Activated CD4-positive, alpha-beta T cell treated with anti-CD3 and anti-CD28 coated beads, Interleukin-2, amount 10 ng/mL, durations not matched to agents 24 days and 14 days (primary cell): ENCODE measurements around the gene BOD1L1. TPM values are rescaled to one million over a fixed set of nuclear protein-coding genes. Genes with fewer than 3 reads are reported as not detected.

Experiments used
- DNase-seq: peaks from one replicate; pipeline ENCODE4 v3.0.0; 2022
- H3K27ac Mint-ChIP-seq: one replicate; pipeline ENCODE4 v1.8.0; 2022; ENCODE audit warnings: mild to moderate bottlenecking, mixed read lengths
- H3K27me3 Mint-ChIP-seq: one replicate; pipeline ENCODE4 v1.8.0; 2022; ENCODE audit warnings: mixed read lengths
- H3K36me3 Mint-ChIP-seq: one replicate; pipeline ENCODE4 v1.8.0; 2022; ENCODE audit warnings: low read depth, mild to moderate bottlenecking, mixed read lengths
- H3K4me1 Mint-ChIP-seq: one replicate; pipeline ENCODE4 v1.8.0; 2021; ENCODE audit warnings: mixed read lengths
- H3K4me3 Mint-ChIP-seq: one replicate; pipeline ENCODE4 v1.8.0; 2022; ENCODE audit warnings: mild to moderate bottlenecking, moderate library complexity, mixed read lengths
- H3K9me3 Mint-ChIP-seq: one replicate; pipeline ENCODE4 v1.8.0; 2021; ENCODE audit warnings: mixed read lengths
- intact Hi-C: fragments of 100-400 bp; cut with micrococcal nuclease; formaldehyde crosslinking; loops from one replicate; pipeline ENCODE4 v1.15.1; 2023
- total RNA-seq: library from RNA; stranded (reverse); gene quantifications from 2 replicates; pipeline ENCODE4 v1.2.3, GENCODE V29; 2022

Gene BOD1L1
- total RNA-seq, 1 donor from 2014 or later = 41.0 TPM

DNA sequence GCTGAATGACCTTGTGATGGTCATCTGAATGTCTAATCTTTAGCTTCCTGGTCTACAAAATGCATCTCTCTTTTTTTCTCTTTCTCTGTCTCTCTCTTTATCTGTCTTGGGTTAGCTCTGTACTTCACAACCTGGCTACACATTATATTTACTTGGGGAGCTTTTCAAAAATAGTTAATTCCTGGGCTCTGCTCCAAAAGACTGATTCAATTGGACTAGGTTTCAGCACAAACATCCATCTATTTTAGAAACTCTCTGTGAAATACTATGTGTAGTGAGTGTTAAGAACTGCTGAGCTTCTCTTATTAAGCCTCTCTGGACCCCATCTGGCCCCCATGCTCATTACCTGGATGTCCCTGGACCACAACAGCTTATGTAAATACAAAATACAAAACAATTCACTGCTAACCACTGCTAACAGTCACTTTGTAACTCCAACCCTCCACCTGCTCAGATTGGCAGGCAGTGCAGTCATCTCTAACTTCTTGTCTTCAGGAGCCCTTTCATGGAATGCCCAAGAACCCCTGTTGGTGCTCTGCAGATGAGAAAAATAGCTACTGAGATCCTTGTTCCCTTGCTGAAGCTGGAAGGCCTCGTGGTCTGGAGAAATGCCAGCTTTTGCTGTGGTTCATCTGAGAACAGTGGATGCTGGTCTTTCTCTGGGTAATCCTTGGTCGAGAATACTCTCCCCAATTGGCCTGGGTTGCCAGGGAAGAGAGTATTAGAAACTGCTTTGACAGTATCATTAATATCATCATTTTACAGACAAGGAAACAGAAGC, 14.8 kb upstream of the BOD1L1 start:
- Mint-ChIP-seq H3K27ac (no peak overlapping the region), H3K9me3 (no peaks in the 10 kb centered on the region), H3K36me3 (no peaks in the 10 kb centered on the region), H3K27me3 (peaks cover 38% of the 10 kb centered on the region), H3K4me3 (no peak overlapping the region), H3K4me1 (peaks cover 2% of the 10 kb centered on the region)
- DNase-seq = no peak
- intact Hi-C loops = no loop called here

DNA sequence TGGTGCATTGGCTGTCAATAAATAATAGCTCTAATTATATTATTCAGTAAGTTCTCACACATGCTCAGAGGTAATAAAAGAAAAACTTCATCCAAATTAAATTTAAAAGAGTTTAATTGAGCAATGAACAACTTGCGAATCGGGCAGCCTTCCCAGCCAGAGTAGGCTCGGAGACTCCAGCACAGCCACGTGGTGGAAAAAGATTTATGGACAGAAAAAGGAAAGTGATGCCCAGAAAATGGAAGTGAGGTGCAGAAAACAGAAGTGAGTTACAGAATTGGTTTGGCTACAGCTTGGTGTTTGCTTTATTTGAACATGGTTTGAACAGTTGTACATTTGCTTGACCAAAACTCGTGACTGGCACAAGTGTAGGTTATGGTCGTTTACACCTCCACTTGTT, 13.6 kb upstream of the BOD1L1 start:
- Mint-ChIP-seq H3K36me3 (no peaks in the 10 kb centered on the region), H3K4me1 (no peaks in the 10 kb centered on the region), H3K27me3 (peaks cover 41% of the 10 kb centered on the region), H3K27ac (no peak overlapping the region), H3K4me3 (no peak overlapping the region), H3K9me3 (no peaks in the 10 kb centered on the region)
- DNase-seq = no peak
- intact Hi-C loops = no loop called here

- no peak overlapping the region for H3K27ac Mint-ChIP-seq
- intact Hi-C loops = no loop called here
- no peak for DNase-seq
- H3K27me3 Mint-ChIP-seq = peaks cover 45% of the 10 kb centered on the region
- H3K4me1 Mint-ChIP-seq = no peaks in the 10 kb centered on the region
- no peaks in the 10 kb centered on the region for H3K9me3 Mint-ChIP-seq
- no peak overlapping the region for H3K4me3 Mint-ChIP-seq
- no peaks in the 10 kb centered on the region for H3K36me3 Mint-ChIP-seq
These were observed 12.8 kb upstream of the BOD1L1 start for GRCh38 chr4:13640149-13640940.

GRCh38 chr4:13635286-13635799, 7.8 kb upstream of the BOD1L1 start:
- Mint-ChIP-seq H3K4me3 (no peak overlapping the region), H3K4me1 (no peaks in the 10 kb centered on the region), H3K27ac (no peak overlapping the region), H3K27me3 (peaks cover 27% of the 10 kb centered on the region), H3K9me3 (no peaks in the 10 kb centered on the region), H3K36me3 (no peaks in the 10 kb centered on the region)
- DNase-seq = no peak
- intact Hi-C loops = no loop called here

DNA sequence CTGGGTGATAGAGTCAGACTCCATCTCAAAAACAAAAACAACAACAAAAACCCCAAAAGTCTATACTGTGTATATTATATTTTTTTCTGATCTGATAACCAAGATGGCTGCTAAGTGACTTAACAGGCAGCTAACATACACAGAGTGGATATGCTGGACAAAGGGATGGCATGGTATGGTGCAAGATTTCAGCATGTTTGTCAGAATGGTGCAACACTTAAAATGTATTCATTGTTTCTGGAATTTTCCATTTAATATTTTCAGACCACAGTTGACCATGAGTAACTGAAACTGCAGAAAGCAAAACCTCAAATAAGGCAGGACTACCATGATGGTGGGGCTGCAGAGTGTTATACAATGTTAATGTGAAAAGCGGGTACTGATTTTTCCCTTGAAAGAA, 6.1 kb upstream of the BOD1L1 start:
- no peak overlapping the region for H3K4me3 Mint-ChIP-seq
- H3K4me1 Mint-ChIP-seq = no peaks in the 10 kb centered on the region
- H3K27ac Mint-ChIP-seq = no peak overlapping the region
- H3K36me3 Mint-ChIP-seq = no peaks in the 10 kb centered on the region
- DNase-seq = no peak
- H3K27me3 Mint-ChIP-seq = peaks cover 19% of the 10 kb centered on the region
- intact Hi-C loops = no loop called here
- H3K9me3 Mint-ChIP-seq = no peaks in the 10 kb centered on the region

DNA sequence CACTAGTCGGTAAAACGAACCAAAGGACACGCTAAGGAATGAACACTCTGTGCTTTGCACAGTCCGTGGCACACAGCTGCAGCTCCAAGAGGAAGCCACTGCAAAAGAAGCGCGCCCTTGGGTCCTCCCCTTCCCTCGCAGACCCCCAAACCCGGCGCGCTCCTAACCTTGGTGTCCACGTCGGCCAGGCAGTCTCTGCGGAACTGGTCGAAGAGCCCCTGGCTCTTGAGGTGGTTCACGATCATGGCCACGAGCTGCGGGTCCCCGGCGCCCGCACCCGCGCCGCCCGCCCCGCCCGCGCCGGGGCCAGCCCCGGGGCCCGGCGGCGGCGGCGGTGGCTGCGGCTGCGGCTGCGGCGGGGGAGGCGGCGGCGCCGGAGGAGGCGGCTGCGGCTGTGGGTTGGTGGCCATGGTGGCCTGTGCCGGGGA, 333 bp downstream of the BOD1L1 start:
- H3K36me3 Mint-ChIP-seq = peaks cover 4% of the 10 kb centered on the region
- H3K4me1 Mint-ChIP-seq = peaks cover 16% of the 10 kb centered on the region
- no peaks in the 10 kb centered on the region for H3K27me3 Mint-ChIP-seq
- H3K4me3 Mint-ChIP-seq = peak overlapping the region; percentile 97
- DNase-seq = no peak
- peak overlapping the region; percentile 99 for H3K27ac Mint-ChIP-seq
- intact Hi-C loops = loop anchor here (1.0 to 2.0 kb wide), 3 partner anchors 27 to 1375 kb away; partner anchors contain the start of genes CPEB2 and RAB28
- H3K9me3 Mint-ChIP-seq = no peaks in the 10 kb centered on the region

DNA sequence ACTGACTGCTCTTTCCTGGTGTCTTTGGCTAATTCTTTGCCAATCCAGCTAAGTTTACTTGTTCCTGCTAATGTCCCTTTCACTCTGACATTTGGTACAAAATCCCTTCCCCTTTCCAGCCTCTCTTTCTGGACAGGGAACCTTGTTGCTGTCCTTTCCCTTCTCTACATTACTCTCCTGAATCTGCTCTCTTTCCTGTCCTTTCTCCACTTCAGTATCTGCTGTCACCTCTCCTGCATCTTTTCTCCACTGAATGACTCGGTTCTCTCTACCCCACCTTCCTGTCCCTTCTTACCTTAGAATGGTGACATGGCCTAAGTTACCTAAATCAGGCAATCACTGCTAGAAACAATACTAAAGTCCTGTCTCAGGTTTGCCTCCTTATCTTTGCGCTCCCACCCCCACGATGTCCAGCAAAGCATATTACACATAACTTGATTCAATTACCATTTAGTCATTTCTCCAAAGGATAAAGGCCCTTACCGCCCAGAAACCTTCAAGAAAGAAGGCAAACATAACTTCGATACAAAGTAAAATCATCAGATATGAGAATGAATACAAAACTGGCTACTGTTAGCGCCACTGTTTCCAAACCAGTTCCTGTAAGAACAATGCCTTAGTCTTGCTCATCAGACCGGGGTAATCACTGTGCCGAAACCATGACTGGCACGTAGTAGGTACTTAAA, 890 bp downstream of the BOD1L1 start:
- no peaks in the 10 kb centered on the region for H3K27me3 Mint-ChIP-seq
- H3K9me3 Mint-ChIP-seq = no peaks in the 10 kb centered on the region
- peaks cover 16% of the 10 kb centered on the region for H3K4me1 Mint-ChIP-seq
- intact Hi-C loops = loop anchor here (1.0 to 2.0 kb wide), 3 partner anchors 28 to 1376 kb away; partner anchors contain the start of genes CPEB2 and RAB28
- DNase-seq = peak; percentile 61
- peak overlapping the region; percentile 29 for H3K27ac Mint-ChIP-seq
- H3K36me3 Mint-ChIP-seq = peaks cover 4% of the 10 kb centered on the region
- H3K4me3 Mint-ChIP-seq = peak overlapping the region; percentile 97

DNA sequence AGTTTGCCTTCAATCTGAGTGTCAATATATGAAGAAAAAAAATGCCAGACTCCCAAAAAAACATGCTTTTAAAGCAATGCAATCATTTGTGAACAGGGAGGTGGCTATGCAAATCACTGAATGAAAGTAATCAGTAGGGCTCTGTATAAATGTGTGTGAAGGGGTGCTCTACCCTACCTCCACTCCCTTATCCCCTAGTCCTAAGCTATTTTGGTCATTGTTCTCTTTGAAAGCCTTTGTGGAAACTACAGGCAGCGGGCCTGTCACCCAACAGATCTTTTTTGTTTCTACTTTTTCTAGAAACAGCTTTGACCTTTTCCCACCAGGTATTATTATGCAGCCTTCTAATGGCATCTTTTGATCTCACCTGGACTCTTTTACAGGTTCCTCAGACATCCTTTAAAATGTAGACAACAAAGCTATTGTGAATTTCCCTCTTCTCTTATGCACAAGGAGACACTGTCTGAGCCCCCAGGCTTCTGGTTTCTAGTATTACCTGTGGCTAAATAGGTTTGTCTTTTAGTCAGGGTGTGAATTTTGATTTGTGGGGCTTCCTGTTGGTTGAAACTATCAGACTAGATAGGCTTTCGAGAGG, 9.2 kb downstream of the BOD1L1 start:
- peaks cover 14% of the 10 kb centered on the region for H3K4me1 Mint-ChIP-seq
- intact Hi-C loops = no loop called here
- H3K27ac Mint-ChIP-seq = no peak overlapping the region
- no peak for DNase-seq
- H3K27me3 Mint-ChIP-seq = no peaks in the 10 kb centered on the region
- no peak overlapping the region for H3K4me3 Mint-ChIP-seq
- H3K9me3 Mint-ChIP-seq = no peaks in the 10 kb centered on the region
- H3K36me3 Mint-ChIP-seq = peaks cover 30% of the 10 kb centered on the region

- H3K27ac Mint-ChIP-seq = no peak overlapping the region
- H3K27me3 Mint-ChIP-seq = no peaks in the 10 kb centered on the region
- no peaks in the 10 kb centered on the region for H3K9me3 Mint-ChIP-seq
- intact Hi-C loops = no loop called here
- H3K36me3 Mint-ChIP-seq = peaks cover 33% of the 10 kb centered on the region
- no peak for DNase-seq
- H3K4me3 Mint-ChIP-seq = no peak overlapping the region
- peaks cover 14% of the 10 kb centered on the region for H3K4me1 Mint-ChIP-seq
These were observed 9.7 kb downstream of the BOD1L1 start for GRCh38 chr4:13617801-13618200.

- intact Hi-C loops = no loop called here
- Mint-ChIP-seq H3K27me3 (no peaks in the 10 kb centered on the region), H3K36me3 (peaks cover 44% of the 10 kb centered on the region), H3K27ac (no peak overlapping the region), H3K4me3 (no peak overlapping the region), H3K4me1 (peaks cover 15% of the 10 kb centered on the region), H3K9me3 (no peaks in the 10 kb centered on the region)
- DNase-seq = no peak
These were observed 10.9 kb downstream of the BOD1L1 start for GRCh38 chr4:13616597-13616996.

GRCh38 chr4:13615161-13615560, 12.4 kb downstream of the BOD1L1 start:
- DNase-seq = peak; percentile 62
- H3K4me3 Mint-ChIP-seq = peak overlapping the region; percentile 34
- H3K9me3 Mint-ChIP-seq = no peaks in the 10 kb centered on the region
- H3K27me3 Mint-ChIP-seq = no peaks in the 10 kb centered on the region
- H3K4me1 Mint-ChIP-seq = peaks cover 17% of the 10 kb centered on the region
- intact Hi-C loops = no loop called here
- H3K27ac Mint-ChIP-seq = no peak overlapping the region
- H3K36me3 Mint-ChIP-seq = peaks cover 50% of the 10 kb centered on the region

DNA sequence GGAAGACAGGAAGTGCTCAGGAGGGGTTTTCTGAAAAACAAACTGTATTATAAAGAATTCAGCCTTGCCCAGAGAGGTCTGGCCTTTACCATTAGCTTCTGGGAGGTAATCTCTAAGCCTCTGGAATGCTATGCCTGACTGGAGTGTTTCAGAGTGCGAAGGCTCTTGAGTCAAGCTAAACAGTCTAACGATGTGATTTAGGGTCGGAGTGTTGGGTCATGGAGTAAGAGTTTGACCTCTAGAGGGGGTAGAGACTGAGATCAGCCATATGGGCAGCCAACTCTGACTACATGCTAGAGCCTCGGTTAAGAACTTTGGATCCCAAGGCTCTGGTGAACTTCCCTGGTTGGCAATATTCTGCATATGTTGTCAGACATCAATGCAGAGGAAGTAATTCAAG, 15.0 kb downstream of the BOD1L1 start:
- no peak overlapping the region for H3K4me3 Mint-ChIP-seq
- H3K4me1 Mint-ChIP-seq = peaks cover 17% of the 10 kb centered on the region
- peaks cover 54% of the 10 kb centered on the region for H3K36me3 Mint-ChIP-seq
- H3K27ac Mint-ChIP-seq = no peak overlapping the region
- H3K9me3 Mint-ChIP-seq = no peaks in the 10 kb centered on the region
- intact Hi-C loops = no loop called here
- no peak for DNase-seq
- H3K27me3 Mint-ChIP-seq = no peaks in the 10 kb centered on the region

- Mint-ChIP-seq H3K36me3 (peaks cover 56% of the 10 kb centered on the region), H3K27me3 (no peaks in the 10 kb centered on the region), H3K4me1 (peaks cover 17% of the 10 kb centered on the region), H3K9me3 (no peaks in the 10 kb centered on the region), H3K27ac (no peak overlapping the region), H3K4me3 (no peak overlapping the region)
- no peak for DNase-seq
- intact Hi-C loops = no loop called here
These were observed 16.2 kb downstream of the BOD1L1 start for GRCh38 chr4:13611283-13611842.
